NCI-H774 (cell line): ENCODE measurements around the gene RRM2.

Source experiments
- DNase-seq: peaks from one replicate; lab custom pipeline; 2025; lab: John Stamatoyannopoulos, UW

The RRM2 gene

GRCh38 chr2:10172033-10172871 lies 49.7 kb downstream of the RRM2 start:
- no peak for DNase-seq

- DNase-seq = no peak
Observed at GRCh38 chr2:10173258-10174005, 50.9 kb downstream of the RRM2 start.

- no peak for DNase-seq
Observed at GRCh38 chr2:10174173-10174572, 51.6 kb downstream of the RRM2 start.

- DNase-seq = no peak
Observed at GRCh38 chr2:10175441-10175840, 52.9 kb downstream of the RRM2 start.

- no peak for DNase-seq
Observed at GRCh38 chr2:10178751-10179150, 56.2 kb downstream of the RRM2 start.

- no peak for DNase-seq
Observed at GRCh38 chr2:10179422-10179821, 56.9 kb downstream of the RRM2 start.

GRCh38 chr2:10180229-10180628 lies 57.7 kb downstream of the RRM2 start:
- no peak for DNase-seq
